Measurements from ENCODE around the gene CCRL2.
"Not testable (repeated sequence)": the region's sequence is repeated elsewhere in the genome, so short reads cannot be mapped to it uniquely, and the experiment has no call there.

The CCRL2 gene

DNA sequence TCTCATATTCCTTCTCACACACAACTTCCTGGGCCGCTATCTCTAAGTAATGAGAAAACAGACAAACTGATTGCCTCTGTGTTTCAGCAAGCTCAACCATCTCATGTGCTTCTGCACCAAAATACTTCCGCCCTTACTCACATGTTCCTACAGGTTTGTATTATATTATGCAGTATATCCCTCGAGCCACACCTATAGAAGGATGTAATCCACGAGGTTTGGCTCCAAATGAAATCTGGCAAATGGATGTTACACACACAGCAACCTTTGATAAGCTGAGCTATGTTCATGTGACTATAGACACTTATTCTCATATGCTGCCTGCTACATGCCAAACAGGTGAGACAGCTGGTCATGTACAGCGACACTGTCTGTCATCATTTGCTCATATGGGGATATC is 22.6 kb downstream of the CCRL2 start:
- no peak for DNase-seq (ENCODE audit: low read depth)

DNA sequence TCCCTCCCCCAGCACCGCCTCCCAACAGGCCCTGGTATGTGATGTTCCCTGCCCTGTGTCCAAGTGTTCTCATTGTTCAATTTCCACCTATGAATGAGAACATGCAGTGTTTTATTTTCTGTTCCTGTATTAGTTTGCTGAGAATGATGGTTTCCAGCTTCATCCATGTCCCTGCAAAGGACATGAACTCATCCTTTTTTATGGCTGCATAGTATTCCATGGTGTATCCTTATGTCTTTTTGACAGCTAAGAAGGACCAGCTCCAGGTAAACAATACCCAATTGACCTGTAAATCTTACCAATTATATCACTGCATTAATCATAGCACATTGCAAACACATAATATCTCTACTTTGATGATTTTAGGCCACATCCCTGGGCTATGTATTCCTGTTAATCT is 23.8 kb downstream of the CCRL2 start:
- DNase-seq (ENCODE audit: low read depth) = not testable (repeated sequence)

DNA sequence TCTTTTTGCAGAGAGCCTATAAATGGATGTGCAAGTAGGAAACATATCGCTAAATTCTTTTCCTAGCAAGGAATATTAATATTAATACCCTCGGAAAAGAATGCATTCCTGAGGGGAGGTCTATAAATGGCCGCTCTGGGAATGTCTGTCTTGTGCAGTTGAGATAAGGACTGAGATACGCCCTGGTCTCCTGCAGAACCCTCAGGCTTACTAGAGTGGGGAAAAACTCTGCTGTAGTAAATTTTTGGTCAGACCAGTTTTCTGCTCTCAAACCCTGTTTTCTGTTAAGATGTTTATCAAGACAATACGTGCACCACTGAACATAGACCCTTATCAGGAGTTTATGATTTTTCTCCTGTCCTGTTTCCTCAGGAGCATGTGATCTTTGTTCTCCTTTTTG is 24.8 kb downstream of the CCRL2 start:
- not testable (repeated sequence) for DNase-seq (ENCODE audit: low read depth)

DNA sequence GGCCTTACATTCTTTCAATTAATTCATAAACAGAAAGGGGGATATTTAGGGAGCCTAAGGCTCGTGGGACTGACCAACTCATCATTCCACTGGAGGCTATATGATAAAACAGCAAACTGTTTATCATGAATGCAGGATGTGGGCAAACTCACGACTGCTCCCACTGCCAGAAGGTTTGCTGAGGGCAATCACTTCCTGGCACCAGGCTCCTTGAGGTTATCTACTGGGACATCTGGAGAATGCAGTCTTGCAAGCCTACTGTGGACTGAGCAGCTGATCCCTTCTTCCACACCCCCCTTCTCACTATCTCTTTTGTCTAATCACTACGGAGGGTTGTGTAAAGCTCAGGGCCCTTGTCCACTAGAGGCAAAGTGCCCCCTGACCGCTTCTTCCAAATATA is 26.1 kb downstream of the CCRL2 start:
- peak; percentile 93 for DNase-seq (ENCODE audit: low read depth)

DNA sequence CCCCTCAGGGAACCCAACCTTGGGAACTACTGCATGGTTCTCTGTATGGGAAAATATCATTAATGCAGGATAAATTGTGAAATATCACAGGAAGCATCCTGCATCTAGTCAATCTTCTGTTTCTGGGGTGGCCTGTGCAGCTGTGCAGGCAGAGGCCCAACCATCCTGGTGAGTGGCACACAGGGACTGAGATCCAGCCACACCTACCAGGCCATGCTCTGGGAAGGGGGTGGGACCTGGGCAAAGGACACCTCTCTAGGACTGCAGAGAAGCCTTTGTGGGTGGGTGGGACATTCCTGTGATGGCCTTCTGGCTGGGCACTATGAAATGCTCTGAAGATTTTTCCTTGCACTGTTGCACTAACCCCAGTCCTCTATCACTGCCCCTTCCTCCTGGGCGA is 26.8 kb downstream of the CCRL2 start:
- DNase-seq (ENCODE audit: low read depth) = no peak

DNA sequence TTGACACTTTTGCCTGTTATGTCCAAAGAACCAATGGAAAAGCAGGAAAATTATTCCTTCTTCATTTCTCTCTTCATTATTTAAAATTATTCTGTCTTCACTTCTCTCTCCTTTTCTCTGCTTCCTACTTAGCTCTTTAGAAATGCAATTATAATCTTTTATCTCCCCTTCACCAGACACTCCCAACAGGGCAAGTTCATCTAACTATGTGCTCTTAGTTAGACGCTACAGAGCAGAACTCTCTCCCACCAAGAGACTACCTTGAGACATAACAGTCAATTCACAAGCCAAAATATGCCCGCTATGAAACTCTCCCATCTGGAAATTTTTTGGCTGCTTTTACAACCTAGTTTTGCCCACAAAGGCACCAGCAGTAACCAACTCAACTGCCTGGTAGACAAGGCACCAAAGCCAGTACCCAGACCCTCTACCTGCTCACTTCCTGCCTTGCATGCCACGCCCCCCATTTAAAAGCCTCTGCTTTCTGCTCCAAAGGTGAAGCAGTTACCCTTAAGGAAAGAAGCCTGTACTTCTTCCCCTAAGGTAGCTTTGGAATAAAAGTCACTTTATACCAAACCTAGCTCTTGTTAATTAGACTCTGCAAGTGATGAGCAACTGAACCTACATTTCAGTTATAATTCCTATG is 28.1 kb downstream of the CCRL2 start:
- no peak for DNase-seq (ENCODE audit: low read depth)

DNA sequence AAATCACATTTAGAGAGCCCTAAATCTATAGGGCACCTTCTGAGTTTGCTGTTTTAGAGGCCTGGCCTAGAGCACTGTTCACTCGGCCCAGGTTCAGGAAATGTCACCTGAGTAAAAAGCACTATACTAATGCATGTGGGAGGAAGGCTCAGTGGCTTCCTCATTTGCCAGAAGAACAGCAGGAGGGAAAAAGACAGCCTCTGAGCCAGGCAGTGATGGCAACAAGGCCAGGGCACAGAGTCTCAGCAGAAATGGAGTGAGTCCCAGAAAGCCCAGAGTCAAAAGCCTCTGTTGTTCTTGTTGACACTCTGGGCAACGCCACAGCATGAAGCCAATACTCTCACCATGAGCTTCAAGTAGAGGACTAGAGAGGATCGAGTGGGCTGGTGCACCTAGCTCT is 31.8 kb downstream of the CCRL2 start:
- DNase-seq (ENCODE audit: low read depth) = no peak

DNA sequence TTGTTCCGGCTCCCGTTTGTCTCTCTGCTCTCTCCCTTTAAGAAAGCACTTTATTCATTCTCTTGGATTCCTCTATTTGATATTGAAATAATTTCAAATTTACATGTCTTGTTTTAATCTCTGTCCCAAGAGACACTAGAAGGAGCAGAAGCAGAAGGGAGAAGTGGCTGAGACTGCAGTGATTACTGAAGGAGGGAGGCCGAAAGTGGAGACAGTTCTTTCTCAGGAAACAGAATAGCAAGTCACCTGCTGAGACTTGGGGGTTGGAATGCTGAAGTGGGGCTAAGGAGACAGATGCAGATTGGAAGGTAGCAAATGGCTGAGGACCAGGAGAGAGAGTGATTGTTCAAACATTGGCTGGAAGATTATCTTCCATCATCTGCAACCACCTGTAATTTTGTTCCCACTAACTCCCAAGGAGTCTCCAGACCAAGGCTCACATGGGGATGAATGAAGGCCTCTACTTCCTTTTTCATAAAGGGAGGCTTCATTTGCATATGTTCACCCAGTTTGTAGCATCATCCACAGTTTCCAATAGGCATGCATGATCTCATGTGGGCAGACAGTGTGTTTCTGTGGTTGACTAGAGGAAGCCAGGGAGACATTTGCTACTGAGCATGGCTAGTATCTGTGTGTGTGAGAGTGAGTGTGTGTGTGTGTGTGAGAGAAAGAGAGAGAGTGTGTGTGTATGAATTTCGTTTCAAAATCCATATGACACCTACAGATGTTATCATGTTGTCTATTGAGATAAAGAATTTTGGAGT is 33.7 kb downstream of the CCRL2 start:
- peak; percentile 69 for DNase-seq (ENCODE audit: low read depth)

DNA sequence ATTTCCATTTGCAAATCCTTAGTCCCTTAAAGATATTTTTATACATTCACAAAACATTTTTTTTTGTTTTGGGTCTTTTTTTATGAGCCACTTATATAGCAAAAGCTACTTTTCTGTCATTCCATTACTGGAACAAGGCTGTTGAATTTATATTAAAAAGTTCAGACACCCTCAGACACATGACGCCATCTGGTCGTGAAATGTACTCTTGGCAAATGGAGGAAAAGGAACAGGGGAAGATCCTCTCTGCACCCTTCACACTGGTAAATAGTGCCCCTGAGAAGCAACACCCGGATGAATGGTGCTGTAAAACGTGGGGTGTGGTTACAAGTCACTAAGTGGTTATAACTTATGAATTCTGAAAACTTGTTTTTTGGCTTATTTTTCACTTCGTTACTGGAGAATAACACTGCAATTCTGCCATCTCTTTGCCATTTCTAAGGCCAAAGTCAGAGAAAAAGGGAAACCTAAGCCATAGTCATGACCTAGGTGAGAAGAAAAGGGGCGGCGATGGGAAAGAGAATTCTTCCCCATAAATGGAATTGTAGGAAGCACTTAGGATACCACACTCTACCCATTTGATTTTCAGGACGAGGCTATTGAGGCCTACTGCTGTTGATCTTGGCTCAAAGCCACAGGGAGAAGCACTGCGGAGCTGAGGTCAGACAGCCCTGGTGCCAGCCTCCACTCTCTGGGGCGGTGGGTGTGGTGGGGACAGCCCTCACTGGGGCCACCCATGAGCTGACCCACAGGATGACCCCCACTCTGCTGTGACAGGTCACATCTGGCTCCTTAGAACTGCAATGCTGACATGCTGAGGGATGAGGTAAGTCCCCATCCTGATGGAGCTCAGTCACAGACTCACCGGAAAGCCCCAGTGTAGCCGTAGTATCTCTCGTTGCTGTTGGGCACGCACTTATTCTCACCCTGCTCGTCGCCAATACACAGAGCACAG is 35.8 kb downstream of the CCRL2 start:
- no peak for DNase-seq (ENCODE audit: low read depth)

DNA sequence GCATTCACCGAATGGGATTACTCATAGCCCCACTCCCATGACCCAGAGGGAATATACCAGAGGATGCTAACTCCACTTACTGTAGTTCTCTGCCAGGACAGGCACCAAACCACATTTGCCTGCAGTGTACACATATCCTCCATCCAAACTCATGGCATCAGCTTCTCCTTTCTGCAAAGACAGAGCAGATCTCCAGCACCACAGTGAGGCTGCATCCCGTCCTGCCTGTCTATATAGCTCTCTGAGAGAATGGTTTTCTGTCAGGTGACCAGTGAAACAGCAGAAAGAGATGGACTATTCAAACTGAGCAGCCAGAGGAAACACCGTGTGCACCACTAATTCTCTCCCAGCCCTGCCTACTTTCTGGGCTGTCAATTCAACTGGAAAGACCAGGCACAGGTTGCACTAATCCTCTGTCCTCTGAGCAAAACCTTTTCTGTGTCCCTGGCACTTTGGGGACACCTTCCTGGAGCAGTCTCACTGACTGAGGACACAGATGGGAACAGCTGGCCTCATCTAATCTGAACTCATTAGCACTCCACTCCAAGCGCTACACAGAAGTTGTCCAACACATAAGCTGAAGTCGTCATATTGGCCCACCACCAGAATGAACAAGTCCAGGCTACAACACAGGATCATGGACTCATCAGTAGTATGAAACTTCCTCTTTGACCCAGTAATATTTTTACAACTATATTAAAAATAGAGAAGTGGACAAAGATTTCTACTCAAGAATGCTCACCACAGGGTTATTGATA is 40.3 kb downstream of the CCRL2 start:
- DNase-seq (ENCODE audit: low read depth) = no peak

DNA sequence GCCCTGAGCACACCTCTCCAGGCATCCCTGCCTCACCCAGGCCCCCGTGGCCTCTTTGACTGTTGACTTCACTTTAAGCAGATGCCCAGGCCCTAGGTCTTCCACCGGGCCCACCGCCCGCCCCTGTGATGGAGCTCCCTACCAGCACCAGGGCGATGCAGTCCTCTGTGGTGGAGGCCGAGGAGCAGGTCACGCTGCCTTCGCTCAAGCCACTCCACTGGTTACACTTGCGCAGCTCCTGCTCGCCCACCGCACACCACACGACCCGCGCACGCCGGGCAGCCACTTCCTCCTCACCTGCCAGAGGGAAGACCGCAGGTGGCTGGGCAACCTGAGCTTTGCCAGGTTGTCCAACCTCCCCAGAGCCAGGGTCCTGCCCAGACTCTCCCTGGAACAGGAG is 41.7 kb downstream of the CCRL2 start:
- no peak for DNase-seq (ENCODE audit: low read depth)

DNA sequence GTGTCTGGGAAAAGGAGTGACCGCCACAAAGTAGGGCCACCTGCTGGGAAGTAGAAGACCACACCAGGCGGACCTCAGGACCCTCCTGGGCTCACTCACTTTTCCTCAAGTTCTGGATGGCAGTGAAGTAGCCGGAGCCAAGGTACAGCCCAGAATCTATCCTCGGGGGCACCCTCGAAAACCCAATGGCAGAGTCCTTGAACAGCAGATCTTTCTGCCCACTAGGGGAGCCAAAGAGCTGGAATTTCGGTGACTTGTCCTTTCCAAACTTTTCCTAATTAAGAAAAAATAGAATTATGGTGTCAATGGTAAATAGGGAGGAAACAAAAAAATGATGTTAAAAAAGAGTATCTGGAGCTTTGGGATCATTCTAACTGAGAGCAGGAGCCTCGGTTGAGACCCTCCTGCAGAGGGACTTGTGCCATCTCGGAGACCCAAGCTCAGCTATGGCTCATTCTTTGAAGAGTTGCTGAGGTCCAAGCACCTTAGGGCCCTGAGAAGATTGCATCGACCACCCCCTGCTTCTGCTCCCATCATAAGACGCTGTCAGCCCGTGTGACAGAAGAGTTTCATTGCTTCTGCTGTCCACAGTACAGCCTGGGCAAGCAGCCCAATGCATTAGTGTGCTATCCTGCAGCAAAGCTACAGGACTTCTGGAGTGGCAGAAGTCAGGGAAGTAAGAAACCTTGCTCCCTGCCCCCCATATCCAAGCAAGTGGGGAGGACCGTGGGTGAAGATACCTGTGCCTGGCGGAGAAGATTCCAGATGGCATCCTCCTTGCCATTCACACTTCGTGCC is 42.9 kb downstream of the CCRL2 start:
- DNase-seq (ENCODE audit: low read depth) = no peak

DNA sequence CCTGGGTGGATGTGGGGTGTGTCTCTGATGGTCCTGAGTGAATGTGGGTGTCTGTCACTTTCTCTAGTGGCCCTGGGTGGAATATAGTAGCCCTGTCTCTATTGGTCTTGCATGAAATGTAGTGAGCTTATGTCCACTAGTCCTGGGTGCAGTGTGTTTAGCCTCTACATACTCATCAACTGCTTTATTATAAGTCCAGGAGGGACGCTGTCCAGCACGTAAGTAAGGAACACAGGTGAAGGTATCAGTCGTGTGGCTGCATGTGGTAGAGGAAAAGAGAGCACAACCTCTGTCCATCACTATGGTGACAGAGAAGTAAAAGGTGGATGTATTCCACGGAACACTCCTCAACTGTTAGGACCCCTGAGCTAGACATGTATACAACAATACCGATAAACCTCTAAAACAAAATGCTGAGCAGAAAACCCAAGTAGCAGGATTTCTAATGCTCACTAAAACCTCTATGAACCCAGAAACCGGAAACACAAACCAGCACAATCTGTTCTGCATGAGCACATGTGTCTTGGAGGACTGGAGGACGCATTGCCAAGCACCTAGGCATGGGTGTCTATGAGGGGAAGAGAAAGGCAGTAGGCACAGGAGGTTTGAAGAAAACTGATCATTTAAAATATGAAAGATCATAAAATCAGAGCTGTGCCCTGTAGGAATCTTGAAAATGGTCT is 46.6 kb downstream of the CCRL2 start:
- DNase-seq (ENCODE audit: low read depth) = no peak

DNA sequence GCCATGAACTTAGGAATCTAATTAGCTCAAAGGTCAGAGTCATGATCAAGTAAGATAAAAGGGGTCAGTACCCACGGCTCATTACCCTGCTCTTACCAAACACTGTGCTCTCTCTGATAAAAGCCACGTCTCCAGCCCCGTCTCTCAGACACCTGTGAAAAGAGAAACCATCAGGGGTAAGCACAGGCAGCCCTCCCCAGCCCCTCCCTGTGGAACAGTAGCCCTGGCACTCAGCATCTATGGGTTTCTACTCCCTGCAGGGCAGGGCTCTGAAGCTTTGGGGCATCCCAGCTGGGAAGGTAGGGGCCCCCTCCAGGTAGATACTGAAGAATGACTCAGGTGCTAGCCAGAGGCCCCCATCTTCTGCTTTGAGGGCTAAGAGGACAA is 47.1 kb downstream of the CCRL2 start:
- DNase-seq (ENCODE audit: low read depth) = no peak

DNA sequence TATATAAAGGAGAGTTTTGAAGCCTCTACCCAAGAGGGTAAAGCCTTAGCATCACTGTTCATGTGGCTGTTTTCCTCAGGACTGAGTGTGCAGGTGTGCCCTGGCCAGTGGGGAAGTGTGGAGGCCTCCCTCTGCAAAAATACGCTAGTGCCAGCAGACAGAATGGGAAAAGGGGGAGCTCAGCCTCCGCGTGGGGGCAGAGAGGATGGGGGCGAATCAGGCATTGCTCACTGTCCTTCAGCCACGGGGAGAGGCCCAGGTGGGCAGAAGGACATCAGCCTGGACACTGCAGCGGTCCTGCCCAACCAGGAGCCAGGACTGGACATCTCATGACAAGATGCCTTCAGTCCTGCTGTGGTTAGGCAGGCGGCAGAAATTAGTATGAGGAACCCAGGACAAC is 47.5 kb downstream of the CCRL2 start:
- no peak for DNase-seq (ENCODE audit: low read depth)

DNA sequence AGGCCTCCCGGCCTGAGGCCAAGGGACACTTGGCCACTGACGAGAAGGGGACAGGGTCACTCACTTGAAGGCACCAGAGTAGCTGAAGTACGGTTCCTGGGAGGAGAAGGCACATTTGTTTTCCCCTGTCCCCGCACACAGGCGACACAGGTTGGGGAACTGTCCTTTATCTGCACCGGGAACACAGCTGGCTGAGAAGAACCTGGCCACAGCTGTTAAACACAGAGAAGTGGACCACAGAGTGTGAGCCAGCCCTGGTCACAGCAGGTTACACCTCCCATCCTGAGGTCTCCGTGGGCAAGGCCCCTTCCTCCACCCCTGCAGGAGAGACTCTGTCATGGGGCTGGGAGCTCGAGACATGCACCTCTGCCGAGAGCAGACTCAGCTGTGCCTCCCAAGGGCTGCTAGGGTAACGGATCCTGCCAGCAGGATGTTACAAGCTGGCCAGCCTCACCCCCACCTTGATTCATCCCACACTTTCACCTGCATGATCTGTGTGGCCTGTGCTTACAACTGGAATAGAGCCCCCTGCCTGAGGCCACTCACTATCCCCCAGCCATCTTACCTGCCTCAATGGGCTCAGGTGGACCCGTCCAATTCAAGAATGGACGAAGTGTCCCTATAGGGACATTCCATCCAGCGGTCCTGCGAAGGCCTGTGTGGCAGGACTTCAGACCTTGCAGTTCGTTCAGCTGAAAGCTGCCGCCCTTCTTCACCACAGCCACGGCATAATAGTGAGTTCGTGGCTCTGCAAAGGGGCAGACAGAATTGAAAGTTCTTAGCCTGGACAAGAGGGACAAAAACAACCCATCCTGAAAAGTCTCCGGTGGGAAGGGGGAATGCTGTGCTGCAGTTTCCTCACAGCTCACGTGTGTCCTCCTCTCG is 48.4 kb downstream of the CCRL2 start:
- no peak for DNase-seq (ENCODE audit: low read depth)

DNA sequence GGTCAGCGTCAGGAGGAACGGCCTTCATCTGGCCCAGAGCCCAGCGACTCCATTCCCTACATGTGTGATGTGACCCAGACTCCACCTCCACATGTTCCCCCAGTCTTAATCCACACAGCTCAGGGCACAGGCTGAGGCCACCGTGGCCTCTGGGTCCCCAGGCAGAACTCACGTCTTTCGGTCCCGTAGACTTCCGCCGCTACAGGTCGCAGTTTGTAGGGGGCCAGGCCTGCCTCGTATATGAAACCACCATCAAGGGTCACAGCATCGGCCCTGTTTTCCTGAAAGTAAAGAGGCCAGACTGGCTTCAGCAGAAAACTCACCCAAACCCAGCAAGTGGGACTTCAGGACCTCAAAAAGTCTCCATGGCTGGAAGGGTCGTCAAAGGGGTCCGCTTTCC is 49.1 kb downstream of the CCRL2 start:
- no peak for DNase-seq (ENCODE audit: low read depth)
